ENCODE data around the gene SRD5A2. TPM values are rescaled to one million over a fixed set of nuclear protein-coding genes. Genes with fewer than 3 reads are reported as not detected.
A peak's percentile ranks its signal among the peaks of the same experiment; 100 is the strongest.

The SRD5A2 gene
- total RNA-seq = not detected
- long read RNA-seq = 0 reads

GRCh38 chr2:31580321-31581117 lies at the start of gene SRD5A2:
TSS of gene SRD5A2 (minus strand) at chr2:31580938. CDS start at chr2:31580900, 38 bp downstream.
- intact Hi-C loops (cut with micrococcal nuclease) = no loop called here
- no peak for ATAC-seq
- DNase-seq = no peak

- intact Hi-C loops (cut with micrococcal nuclease) = no loop called here
- ATAC-seq (no peak), DNase-seq (no peak)
These were observed 25.8 kb upstream of the SRD5A2 start for GRCh38 chr2:31606509-31606908.

GRCh38 chr2:31598694-31599093 lies 18.0 kb upstream of the SRD5A2 start:
- no peak for ATAC-seq
- intact Hi-C loops (cut with micrococcal nuclease) = no loop called here
- DNase-seq = no peak

- intact Hi-C loops (cut with micrococcal nuclease) = no loop called here
- ATAC-seq = no peak
- no peak for DNase-seq
These were observed 5.5 kb upstream of the SRD5A2 start for GRCh38 chr2:31586230-31586629.

GRCh38 chr2:31581124-31581795 lies 522 bp upstream of the SRD5A2 start:
- DNase-seq = no peak
- ATAC-seq = no peak
- intact Hi-C loops (cut with micrococcal nuclease) = no loop called here

- intact Hi-C loops (cut with micrococcal nuclease) = no loop called here
- no peak for ATAC-seq
- DNase-seq = no peak
These were observed 780 bp downstream of the SRD5A2 start for GRCh38 chr2:31579996-31580320.

GRCh38 chr2:31578316-31578715 lies 2.4 kb downstream of the SRD5A2 start:
- intact Hi-C loops (cut with micrococcal nuclease) = no loop called here
- DNase-seq = no peak
- ATAC-seq = no peak

- ATAC-seq (no peak), DNase-seq (no peak)
- intact Hi-C loops (cut with micrococcal nuclease) = no loop called here
These were observed 3.6 kb downstream of the SRD5A2 start for GRCh38 chr2:31577143-31577542.

- DNase-seq = no peak
- ATAC-seq = no peak
- intact Hi-C loops (cut with micrococcal nuclease) = no loop called here
These were observed 12.0 kb downstream of the SRD5A2 start for GRCh38 chr2:31568585-31569201.

- DNase-seq = no peak
- intact Hi-C loops (cut with micrococcal nuclease) = no loop called here
- no peak for ATAC-seq
These were observed 13.1 kb downstream of the SRD5A2 start for GRCh38 chr2:31567679-31568078.

- no peak for ATAC-seq
- DNase-seq = no peak
- intact Hi-C loops (cut with micrococcal nuclease) = no loop called here
These were observed 17.4 kb downstream of the SRD5A2 start for GRCh38 chr2:31563273-31563839.

- DNase-seq (no peak), ATAC-seq (no peak)
- intact Hi-C loops (cut with micrococcal nuclease) = no loop called here
These were observed 18.9 kb downstream of the SRD5A2 start for GRCh38 chr2:31561823-31562222.

GRCh38 chr2:31558401-31559295 lies 22.1 kb downstream of the SRD5A2 start:
- ATAC-seq = no peak
- DNase-seq = no peak
- intact Hi-C loops (cut with micrococcal nuclease) = no loop called here

- ATAC-seq = no peak
- intact Hi-C loops (cut with micrococcal nuclease) = no loop called here
- no peak for DNase-seq
These were observed 23.8 kb downstream of the SRD5A2 start for GRCh38 chr2:31556940-31557339.

GRCh38 chr2:31555967-31556706 lies 24.6 kb downstream of the SRD5A2 start:
- no peak for ATAC-seq
- no peak for DNase-seq
- intact Hi-C loops (cut with micrococcal nuclease) = no loop called here

GRCh38 chr2:31553362-31553761 lies 27.4 kb downstream of the SRD5A2 start:
- intact Hi-C loops (cut with micrococcal nuclease) = no loop called here
- no peak for DNase-seq
- no peak for ATAC-seq

- intact Hi-C loops (cut with micrococcal nuclease) = no loop called here
- ATAC-seq = no peak
- no peak for DNase-seq
These were observed 33.3 kb downstream of the SRD5A2 start for GRCh38 chr2:31547485-31547884.

- DNase-seq = no peak
- intact Hi-C loops (cut with micrococcal nuclease) = no loop called here
- no peak for ATAC-seq
These were observed 38.9 kb downstream of the SRD5A2 start for GRCh38 chr2:31541853-31542252.

- DNase-seq (no peak), ATAC-seq (peak; percentile 45)
- intact Hi-C loops (cut with micrococcal nuclease) = no loop called here
These were observed 41.2 kb downstream of the SRD5A2 start for GRCh38 chr2:31539505-31539904.

All from left ventricle myocardium superior (tissue), 1 donor.